GM19324 (cell line): Measurements from ENCODE around the gene MTRF1.

Experiments used
- ATAC-seq: cut with Tn5 transposase; IDR thresholded peaks from one replicate; pipeline ENCODE4 v1.9.1; 2021; ENCODE audit warnings: mild to moderate bottlenecking, moderate library complexity; ENCODE audit not compliant: unreplicated experiment, low FRiP score

Gene MTRF1

DNA sequence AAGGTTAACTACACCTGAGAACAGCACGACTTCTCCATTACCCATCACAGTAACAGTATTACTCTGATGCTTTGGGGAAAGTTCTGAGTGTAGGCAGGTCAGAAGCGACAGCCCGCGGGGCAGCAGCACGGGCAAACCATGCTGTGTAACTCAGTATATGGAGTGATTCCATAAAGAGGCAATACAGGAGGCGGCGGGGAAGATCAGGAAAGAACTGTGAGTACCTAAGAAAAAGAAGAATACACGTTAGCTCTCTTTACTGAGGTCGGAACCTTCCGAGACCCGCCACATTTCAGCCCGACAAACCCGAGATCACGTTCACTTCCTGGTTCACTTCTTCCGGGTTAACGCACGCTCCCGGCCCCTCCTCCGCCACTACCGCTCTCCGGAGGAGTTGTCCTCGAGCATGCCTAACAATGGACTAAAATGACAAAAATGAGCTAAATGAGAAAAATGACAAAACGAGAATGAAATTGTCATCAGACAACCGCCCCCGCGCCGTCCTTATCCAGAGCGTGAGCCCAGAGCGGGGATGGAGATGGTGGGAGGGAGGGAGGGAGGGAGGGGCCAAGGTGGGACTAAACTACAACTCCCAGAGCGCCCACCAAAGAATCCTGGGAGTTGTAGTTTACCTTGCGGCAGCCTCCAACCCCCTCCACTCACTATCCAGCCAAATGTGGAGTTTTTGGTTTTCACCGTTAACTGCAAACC lies at the start of gene MTRF1:
MTRF1 (minus strand) TSS at position 316 of the 711 bp plus-strand sequence. CDS start 2,669 bp downstream, outside the sequence.
- peak; percentile 99 for ATAC-seq

DNA sequence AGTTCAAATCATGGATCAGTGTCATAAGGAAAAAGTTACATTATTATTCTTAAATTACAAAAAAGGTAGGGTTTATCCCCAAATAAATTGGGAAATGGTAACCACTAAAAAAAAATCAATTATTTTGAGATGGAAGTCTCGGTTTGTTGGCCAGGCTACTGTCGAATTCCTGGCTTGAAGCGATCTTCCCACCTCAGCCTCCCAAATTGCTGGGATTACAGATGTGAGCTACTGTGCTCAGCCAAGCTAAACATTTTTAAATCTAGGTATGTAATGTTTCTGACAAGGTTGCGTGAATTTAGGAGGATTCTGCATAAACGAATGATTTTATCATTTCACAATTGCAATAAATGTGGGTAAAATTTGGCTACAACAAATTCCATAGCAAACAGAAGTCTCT lies 49.7 kb upstream of the MTRF1 start:
- ATAC-seq, result no peak

- no peak for ATAC-seq
Observed at GRCh38 chr13:41312176-41312500, 48.8 kb upstream of the MTRF1 start.

- peak; percentile 63 for ATAC-seq
Observed at GRCh38 chr13:41311406-41312175, 48.2 kb upstream of the MTRF1 start.

GRCh38 chr13:41310963-41311405 lies 47.6 kb upstream of the MTRF1 start, which contains the start of gene NAA16:
NAA16 (plus strand) TSS chr13:41311267; CDS start chr13:41311529, 262 bp downstream.
- peak; percentile 81 for ATAC-seq

DNA sequence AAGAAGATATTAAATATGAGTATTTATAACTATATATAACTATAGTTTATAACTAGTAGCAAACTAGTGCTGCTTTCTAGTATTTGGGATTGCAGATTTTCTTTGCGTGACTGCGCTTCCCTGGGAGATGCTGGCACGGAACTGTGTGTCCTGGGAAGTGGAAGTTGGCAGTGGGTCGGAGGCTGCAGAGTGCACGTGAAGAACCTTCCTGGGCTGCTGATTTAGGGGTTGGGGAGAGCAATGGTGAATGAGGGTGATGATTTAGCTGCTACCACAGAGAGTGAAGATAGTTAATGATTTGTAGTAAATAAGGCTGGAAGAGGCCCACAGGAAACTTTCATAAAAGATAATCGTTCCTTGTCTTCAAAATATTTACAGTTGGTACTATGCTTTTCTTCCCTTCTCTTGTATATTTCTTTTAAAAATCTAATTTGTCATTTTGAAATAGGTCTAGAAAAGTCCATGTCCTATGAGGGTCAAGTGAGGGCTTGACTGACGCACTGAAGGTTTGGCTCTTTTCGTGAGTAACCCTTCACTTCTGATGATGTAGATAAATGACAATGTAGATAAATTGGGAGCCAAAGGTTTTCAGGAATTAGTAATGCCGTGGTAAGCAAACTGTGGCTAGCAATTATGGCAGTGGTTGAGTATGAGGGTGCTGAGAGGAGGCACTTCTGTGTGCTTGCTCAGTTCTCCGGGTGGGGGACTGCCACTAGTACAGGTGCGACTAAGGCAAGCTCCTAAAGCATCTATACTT lies 44.7 kb upstream of the MTRF1 start:
- ATAC-seq, result no peak

GRCh38 chr13:41306271-41307145 lies 43.1 kb upstream of the MTRF1 start:
- ATAC-seq, result no peak

DNA sequence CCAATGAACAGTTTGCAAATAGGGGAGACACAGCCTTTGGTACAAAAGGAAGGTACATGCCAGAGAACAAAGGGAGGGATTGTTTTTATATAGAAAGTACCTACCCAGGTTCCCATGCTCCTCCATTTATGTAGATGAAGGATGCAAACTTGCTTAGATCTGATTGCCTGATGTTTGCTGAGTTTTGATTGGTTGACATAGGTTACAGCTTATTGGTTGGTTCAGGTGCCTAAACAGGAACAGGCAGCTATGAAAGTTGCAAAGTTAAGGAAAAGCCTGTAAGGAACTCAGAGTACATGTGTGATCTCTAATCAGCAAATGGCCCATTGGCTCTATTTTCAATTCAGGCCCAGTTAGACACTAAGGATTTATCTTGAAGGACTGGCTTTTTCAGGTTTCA lies 41.2 kb upstream of the MTRF1 start:
- ATAC-seq, result no peak

DNA sequence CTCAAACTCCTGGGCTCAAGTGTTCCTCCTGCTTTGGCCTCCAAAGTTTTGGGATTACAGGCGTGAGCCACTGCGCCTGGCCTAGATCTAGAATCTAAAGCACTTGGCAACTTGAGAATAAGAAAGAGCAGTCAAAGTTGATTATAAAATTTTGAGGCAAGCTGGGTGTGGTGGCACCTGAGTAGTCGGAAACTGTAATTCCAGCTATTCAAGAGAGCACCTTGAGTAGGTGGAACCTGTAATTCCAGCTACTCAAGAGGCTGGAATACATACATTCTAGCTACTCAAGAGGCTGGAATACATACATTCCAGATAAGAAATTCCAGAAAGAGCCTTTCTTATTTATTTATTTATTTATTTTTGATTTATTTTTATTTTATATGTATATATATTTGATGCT lies 39.4 kb upstream of the MTRF1 start:
- ATAC-seq, result no peak

DNA sequence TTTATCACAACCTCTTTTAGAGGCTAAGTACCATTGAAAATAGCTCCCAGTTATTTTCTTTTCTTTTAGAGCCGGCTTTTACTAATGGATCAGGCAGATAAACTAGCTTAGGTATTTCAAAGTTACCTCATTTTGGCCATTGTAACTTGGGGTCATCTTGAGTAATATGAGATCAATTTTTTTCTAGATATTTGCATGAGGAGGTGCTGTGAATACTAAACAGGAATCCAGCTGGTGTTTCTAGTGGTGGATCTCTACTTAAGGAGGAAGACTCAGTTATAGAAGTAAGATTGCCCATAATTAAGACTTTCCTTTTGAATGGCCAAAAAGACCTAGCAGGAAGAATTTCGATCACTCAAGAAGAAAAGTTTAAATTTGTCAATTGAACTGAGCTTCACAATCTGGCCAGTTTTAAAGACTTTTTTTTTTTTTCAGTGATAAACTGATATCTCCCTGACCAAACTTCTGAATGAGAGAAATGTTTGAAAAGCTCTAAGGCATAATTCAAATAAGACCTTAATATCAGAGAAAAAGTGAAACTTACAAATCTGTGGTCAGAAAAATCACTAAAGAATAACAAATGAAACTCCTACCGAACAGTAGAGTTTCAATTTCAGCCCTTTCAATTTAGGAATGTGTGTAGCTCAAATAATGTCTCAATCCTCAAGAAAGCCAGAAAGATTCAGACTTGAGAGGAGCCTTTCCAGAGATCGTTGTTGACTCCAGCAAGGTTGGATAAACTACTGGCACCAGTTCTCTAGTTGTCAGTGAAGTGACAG lies 36.1 kb upstream of the MTRF1 start:
- ATAC-seq, result no peak

DNA sequence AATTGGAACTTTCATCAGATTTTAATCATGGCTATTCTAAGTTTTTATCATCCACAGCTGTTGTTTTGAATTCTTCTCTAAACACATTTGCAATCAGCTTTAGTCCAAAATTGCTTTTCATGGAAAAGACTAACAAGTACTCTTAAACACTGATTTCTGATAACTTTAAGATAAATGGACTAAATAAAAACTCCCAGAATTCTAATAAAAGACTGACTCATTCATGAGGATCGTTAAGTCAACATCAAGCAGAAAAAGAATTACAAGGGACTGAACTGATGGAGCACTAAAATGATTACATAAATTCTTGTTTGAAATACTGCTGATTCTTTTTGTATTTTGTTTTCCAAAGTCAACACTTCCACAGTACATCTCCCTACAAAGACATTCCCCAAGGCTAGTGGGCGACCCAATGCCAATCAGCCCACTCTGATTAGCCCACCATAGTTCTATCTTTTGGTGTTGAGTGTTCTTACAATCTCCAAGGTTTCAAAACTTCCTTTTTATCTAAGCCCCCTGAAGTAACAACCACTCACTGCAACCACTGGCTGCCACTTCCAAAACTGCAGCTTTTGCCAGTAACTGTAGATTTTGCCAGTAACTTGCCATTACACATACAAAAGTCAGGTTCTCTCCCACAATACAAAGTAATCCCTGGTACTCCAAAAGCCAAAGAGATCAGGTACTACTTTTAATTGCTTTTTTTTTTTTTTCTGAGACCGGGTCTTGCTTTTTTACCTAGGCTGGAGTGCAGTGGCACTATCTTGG lies 33.7 kb upstream of the MTRF1 start:
- ATAC-seq, result no peak

GRCh38 chr13:41295973-41296372 lies 32.6 kb upstream of the MTRF1 start:
- no peak for ATAC-seq

GRCh38 chr13:41294914-41295313 lies 31.5 kb upstream of the MTRF1 start:
- no peak for ATAC-seq

GRCh38 chr13:41293272-41293671 lies 29.9 kb upstream of the MTRF1 start:
- ATAC-seq, result no peak

GRCh38 chr13:41291246-41291645 lies 27.9 kb upstream of the MTRF1 start:
- ATAC-seq, result no peak

DNA sequence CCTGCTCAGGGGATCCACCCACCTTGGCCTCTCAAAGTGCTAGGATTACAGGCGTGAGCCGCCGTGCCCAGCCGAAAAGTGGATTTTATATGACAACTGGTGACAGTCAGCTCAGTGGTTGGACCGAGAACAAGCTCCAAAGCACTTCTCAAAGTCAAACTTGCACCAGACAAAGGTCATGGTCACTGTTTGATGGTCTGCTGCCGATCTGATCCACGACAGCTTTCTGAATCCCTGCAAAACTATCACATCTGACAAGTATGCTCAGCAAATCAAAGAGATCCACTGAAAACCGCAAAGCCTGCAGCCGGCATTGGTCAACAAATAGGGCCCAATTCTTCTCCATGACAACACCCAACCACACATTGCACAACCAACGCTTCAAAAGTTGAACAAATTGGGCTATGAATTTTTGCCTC lies 26.1 kb upstream of the MTRF1 start:
- ATAC-seq, result no peak

DNA sequence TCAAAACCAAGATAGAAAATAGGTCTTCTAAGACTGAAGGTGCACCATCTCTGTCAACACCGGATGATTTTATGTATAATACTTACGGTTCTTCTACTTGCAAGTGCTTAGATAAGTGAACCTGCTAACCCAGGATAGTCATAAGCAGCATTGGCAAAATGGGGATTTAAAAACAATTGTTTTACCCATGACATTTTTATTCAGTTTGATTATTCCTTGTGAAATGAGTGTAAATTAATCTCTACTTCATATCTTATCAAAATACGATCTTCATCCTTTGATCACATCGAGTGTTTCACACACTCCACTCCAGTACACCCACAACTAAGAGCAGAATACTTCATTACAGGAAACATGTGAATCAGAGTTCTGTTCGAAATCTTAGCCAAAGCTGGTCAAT lies 23.0 kb upstream of the MTRF1 start:
- no peak for ATAC-seq

- ATAC-seq, result no peak
Observed at GRCh38 chr13:41284512-41285288, 21.3 kb upstream of the MTRF1 start.
